Activated naive CD8-positive, alpha-beta T cell (primary cell): ENCODE results near the gene OR10A3.

ENCODE experiments used
- H3K27ac Mint-ChIP-seq: one replicate; pipeline ENCODE4 v1.8.0; 2021; ENCODE audit warnings: mixed read lengths
- H3K27me3 Mint-ChIP-seq: one replicate; pipeline ENCODE4 v1.8.0; 2021; ENCODE audit warnings: mixed read lengths
- H3K36me3 Mint-ChIP-seq: one replicate; pipeline ENCODE4 v1.8.0; 2021; ENCODE audit warnings: mixed read lengths
- H3K4me1 Mint-ChIP-seq: one replicate; pipeline ENCODE4 v1.8.0; 2021; ENCODE audit warnings: low read depth, mixed read lengths
- H3K4me3 Mint-ChIP-seq: one replicate; pipeline ENCODE4 v1.8.0; 2021; ENCODE audit warnings: mild to moderate bottlenecking, mixed read lengths
- H3K9me3 Mint-ChIP-seq: one replicate; pipeline ENCODE4 v1.8.0; 2021; ENCODE audit warnings: low read depth, mixed read lengths

OR10A3 gene

DNA sequence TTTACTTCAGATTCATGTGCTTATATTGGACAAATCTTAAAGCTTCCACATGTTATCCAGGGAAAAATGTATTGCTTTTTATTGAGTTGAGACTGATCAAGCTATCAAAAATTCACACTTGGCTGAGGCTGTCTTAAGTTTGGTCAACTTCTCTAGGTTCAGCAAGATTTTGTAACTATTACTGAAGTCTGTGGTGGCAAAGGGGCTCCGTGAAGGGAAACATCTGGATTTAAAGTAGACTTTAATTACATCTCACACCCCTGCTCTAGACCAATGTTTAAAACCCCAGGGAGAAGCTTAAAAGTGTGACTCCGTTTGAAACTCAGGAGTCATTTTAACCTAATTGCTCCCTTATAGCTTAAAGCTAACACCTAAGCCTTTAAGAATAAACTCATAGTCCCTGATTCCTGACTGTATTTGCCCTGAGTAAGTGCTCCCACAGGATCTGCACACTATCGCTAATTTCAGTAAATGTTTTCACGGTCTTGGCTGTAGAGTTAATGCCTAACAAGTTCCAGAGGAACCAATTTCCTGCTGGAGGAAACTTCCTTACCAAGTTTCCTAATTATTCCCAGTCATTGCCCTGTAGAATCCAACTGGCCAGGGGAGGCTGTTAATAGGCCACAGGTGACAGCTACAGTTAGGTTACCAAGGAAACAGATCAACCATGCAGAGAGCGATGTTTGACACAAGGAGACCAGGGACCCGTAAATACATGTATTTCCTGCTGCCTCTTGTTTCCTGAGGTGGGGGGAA is 50.9 kb downstream of the OR10A3 start:
- no peak overlapping the region for H3K4me3 Mint-ChIP-seq
- peaks cover 2% of the 10 kb centered on the region for H3K27me3 Mint-ChIP-seq
- H3K36me3 Mint-ChIP-seq, result no peaks in the 10 kb centered on the region
- no peaks in the 10 kb centered on the region for H3K9me3 Mint-ChIP-seq
- peaks cover 4% of the 10 kb centered on the region for H3K4me1 Mint-ChIP-seq
- H3K27ac Mint-ChIP-seq, result no peak overlapping the region

DNA sequence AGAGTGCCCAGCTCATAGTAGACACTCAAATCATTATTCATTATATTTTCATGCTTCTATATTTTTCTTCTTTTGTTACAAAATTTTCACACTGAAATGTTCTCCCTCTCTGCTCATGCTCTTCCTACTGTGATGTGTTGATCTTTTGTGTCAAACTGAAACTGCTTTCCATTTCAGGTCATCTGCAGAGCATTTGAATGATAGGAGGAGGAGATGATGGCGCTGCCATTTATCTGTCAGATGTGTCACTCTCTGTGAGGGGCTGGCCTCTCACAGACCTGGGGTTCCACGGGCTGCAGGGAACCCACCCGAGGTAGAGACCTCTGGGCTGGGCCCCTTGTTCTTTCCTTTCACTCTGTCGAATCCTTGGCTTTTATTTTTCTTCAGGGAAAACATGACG is 51.5 kb downstream of the OR10A3 start:
- Mint-ChIP-seq H3K27ac (no peak overlapping the region), H3K27me3 (peaks cover 2% of the 10 kb centered on the region), H3K4me1 (peaks cover 4% of the 10 kb centered on the region), H3K9me3 (no peaks in the 10 kb centered on the region), H3K36me3 (no peaks in the 10 kb centered on the region), H3K4me3 (no peak overlapping the region)
